Body of pancreas (tissue), 4 donors: Measurements from ENCODE around the gene SCIMP.

Experiments used
- CTCF ChIP-seq, 7 experiments: fragments of 450-650 bp in 4 of 7; fragments of 200-600 bp in 3 of 7; sonication (generic) in 3 of 7; IDR thresholded peaks; one replicate each; pipeline ENCODE4 v1.5.1; 2016 to 2019; ENCODE audit warnings: antibody characterized with exemption in 7 of 7
- POLR2A ChIP-seq, 3 donors: fragments of 450-650 bp; IDR thresholded peaks; one replicate each; pipeline ENCODE4 v1.6.1; 2016; ENCODE audit warnings: antibody characterized with exemption in 3 of 3, mild to moderate bottlenecking in 2 of 3

GRCh38 chr17:5272322-5272721 is 37.7 kb upstream of the SCIMP start:
- TF ChIP-seq POLR2A (IDR thresholded peaks at IDR 0.05) (no peak), CTCF (IDR thresholded peaks at IDR 0.05) (no peak)
